ENCODE measurements around the gene SFMBT1. TPM values are rescaled to one million over a fixed set of nuclear protein-coding genes. Genes with fewer than 3 reads are reported as not detected.

Gene SFMBT1
- total and polyA plus RNA-seq, 2 experiments from 2014 or later, result 8.5 to 18.1 TPM

DNA sequence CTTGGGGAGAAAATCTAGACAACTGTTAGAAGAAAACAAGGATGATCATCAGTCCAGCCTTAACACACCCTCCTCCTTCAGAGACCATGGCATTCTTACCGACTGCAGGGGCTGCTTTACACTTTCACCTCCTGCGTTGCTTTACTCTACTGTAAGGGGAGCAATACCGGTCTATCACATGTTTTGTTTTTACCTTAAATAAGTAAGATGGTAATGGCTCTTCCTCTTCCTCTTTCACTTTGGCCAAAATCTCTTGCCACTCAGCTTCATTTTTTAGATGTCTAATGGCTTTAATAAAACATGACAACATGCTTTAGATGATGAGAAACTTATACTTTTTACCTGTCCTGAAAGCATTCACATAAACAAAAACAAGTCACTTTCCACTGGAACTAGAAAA lies 115.1 kb downstream of the SFMBT1 start:
- Histone ChIP-seq H3K9me3 (ENCODE audit: low read depth) (no peaks in the 10 kb centered on the region), H3K4me3 (no peak overlapping the region), H3K27me3 (no peaks in the 10 kb centered on the region), H4K20me1 (ENCODE audit: insufficient read depth, poor library complexity, severe bottlenecking) (no peaks in the 10 kb centered on the region), H3K79me2 (no peaks in the 10 kb centered on the region), H3K36me3 (replicated peaks; ENCODE audit: insufficient read depth, low read depth) (no peaks in the 10 kb centered on the region), H3K27ac (no peak overlapping the region), H3K9me2 (replicated peaks; ENCODE audit: insufficient read depth) (no peaks in the 10 kb centered on the region), H3K4me2 (no peak overlapping the region), H3K4me1 (ENCODE audit: insufficient read depth) (no peaks in the 10 kb centered on the region), H2AFZ (no peak overlapping the region)
- no peak for TF ChIP-seq EZH2phosphoT487 (IDR thresholded peaks at IDR 0.05; ENCODE audit: low read depth, severe bottlenecking, unreplicated experiment)
- no peak for TF ChIP-seq CTCF (IDR thresholded peaks at IDR 0.05; ENCODE audit: poor library complexity)
- TF ChIP-seq EZH2 (IDR thresholded peaks at IDR 0.05; ENCODE audit: borderline replicate concordance), result no peak
- WGBS (ENCODE audit: low lambda C conversion rate, missing lambda C conversion rate), result 91% methylated on average over 3 of the region's 3 CpGs
- DNase-seq (ENCODE audit: low spot score), result no peak

GRCh38 chr3:52926554-52926953 lies 119.3 kb downstream of the SFMBT1 start:
- no peak for DNase-seq (ENCODE audit: low spot score)
- Histone ChIP-seq H3K27me3 (no peaks in the 10 kb centered on the region), H2AFZ (no peak overlapping the region), H3K36me3 (replicated peaks; ENCODE audit: insufficient read depth, low read depth) (no peaks in the 10 kb centered on the region), H3K79me2 (no peaks in the 10 kb centered on the region), H3K9me3 (ENCODE audit: low read depth) (no peaks in the 10 kb centered on the region), H3K4me1 (ENCODE audit: insufficient read depth) (no peaks in the 10 kb centered on the region), H3K27ac (no peak overlapping the region), H3K4me2 (no peak overlapping the region), H3K4me3 (no peak overlapping the region), H3K9me2 (replicated peaks; ENCODE audit: insufficient read depth) (no peaks in the 10 kb centered on the region), H4K20me1 (ENCODE audit: insufficient read depth, poor library complexity, severe bottlenecking) (no peaks in the 10 kb centered on the region)
- WGBS (ENCODE audit: low lambda C conversion rate, missing lambda C conversion rate), result 97% methylated on average over 2 of the region's 2 CpGs
- TF ChIP-seq EZH2phosphoT487 (IDR thresholded peaks at IDR 0.05; ENCODE audit: low read depth, severe bottlenecking, unreplicated experiment) (no peak), CTCF (IDR thresholded peaks at IDR 0.05; ENCODE audit: poor library complexity) (no peak), EZH2 (IDR thresholded peaks at IDR 0.05; ENCODE audit: borderline replicate concordance) (no peak)

DNA sequence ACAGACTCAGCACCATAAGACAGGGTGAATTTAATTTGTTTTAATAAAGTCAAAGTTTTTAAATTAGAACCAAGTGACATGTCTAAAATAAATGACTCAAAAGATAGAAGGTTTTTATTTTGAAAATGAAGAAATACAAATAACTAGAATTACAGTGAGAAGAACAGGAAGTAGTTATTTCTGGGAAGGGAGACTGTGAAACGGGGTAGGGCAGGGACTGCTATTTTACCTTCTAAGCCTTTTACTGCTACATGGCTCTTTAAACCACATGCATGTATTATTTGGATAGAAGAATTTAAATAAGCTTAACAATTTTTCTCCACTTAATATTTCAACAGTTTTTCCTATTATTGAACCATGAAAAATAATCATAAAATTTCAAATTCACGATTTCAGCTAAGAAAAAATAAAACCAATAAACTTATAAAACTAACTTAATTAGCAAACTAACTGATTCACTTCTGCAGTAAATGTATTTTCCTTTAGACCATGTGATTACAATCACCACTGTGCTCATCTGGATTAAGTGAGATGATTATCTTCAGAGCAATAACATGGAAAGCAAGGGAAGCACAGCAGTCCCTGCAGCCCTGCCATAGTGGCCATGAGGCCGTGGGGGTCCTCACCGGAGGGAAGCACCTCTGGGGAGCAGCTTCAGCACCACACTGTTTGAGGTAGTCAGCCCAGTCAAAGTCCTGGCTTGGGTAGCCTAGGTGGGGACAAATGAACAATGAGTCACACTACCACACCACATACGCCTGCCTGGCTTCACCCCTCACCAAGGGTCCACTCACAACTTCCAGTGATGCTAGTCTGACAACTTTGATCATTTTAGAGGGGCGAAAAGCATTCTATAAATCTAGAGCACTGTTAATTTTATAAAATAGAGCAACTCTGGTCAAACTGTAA lies 120.2 kb downstream of the SFMBT1 start:
- Histone ChIP-seq H3K4me1 (ENCODE audit: insufficient read depth) (no peaks in the 10 kb centered on the region), H3K9me3 (ENCODE audit: low read depth) (no peaks in the 10 kb centered on the region), H3K79me2 (no peaks in the 10 kb centered on the region), H3K36me3 (replicated peaks; ENCODE audit: insufficient read depth, low read depth) (no peaks in the 10 kb centered on the region), H3K4me3 (no peak overlapping the region), H3K27ac (no peak overlapping the region), H2AFZ (no peak overlapping the region), H4K20me1 (ENCODE audit: insufficient read depth, poor library complexity, severe bottlenecking) (no peaks in the 10 kb centered on the region), H3K27me3 (no peaks in the 10 kb centered on the region), H3K4me2 (no peak overlapping the region), H3K9me2 (replicated peaks; ENCODE audit: insufficient read depth) (no peaks in the 10 kb centered on the region)
- DNase-seq (ENCODE audit: low spot score), result no peak
- TF ChIP-seq EZH2 (IDR thresholded peaks at IDR 0.05; ENCODE audit: borderline replicate concordance) (no peak), EZH2phosphoT487 (IDR thresholded peaks at IDR 0.05; ENCODE audit: low read depth, severe bottlenecking, unreplicated experiment) (no peak), CTCF (IDR thresholded peaks at IDR 0.05; ENCODE audit: poor library complexity) (no peak)
- 67% methylated on average over 6 of the region's 6 CpGs for WGBS (ENCODE audit: low lambda C conversion rate, missing lambda C conversion rate)

All from hepatocyte (in vitro differentiated cells).